Activated CD4-positive, alpha-beta T cell treated with anti-CD3 and anti-CD28 coated beads, Interleukin-2, amount 10 ng/mL, durations not matched to agents 7 days and 5 days (primary cell): ENCODE data around the gene IGFBP1. TPM values are rescaled to one million over a fixed set of nuclear protein-coding genes. Genes with fewer than 3 reads are reported as not detected.

Experiments used
- CTCF ChIA-PET: fragments of 350-600 bp; sonication (Branson Sonifier 250); formaldehyde crosslinking; loops from one replicate; lab custom pipeline; 2021; ENCODE audit warnings: antibody characterized with exemption; lab: Charles Lee
- POLR2A ChIA-PET: fragments of 350-600 bp; sonication (Branson Sonifier 250); formaldehyde crosslinking; loops from one replicate; lab custom pipeline; 2021; ENCODE audit warnings: antibody characterized with exemption; lab: Charles Lee
- DNase-seq: peaks from one replicate; pipeline ENCODE4 v3.0.0-alpha.2; 2020
- H3K27ac Mint-ChIP-seq: one replicate; pipeline ENCODE4 v1.8.0; 2021; ENCODE audit warnings: mild to moderate bottlenecking, moderate library complexity, mixed read lengths
- H3K27me3 Mint-ChIP-seq: one replicate; pipeline ENCODE4 v1.8.0; 2021; ENCODE audit warnings: mixed read lengths
- H3K36me3 Mint-ChIP-seq: one replicate; pipeline ENCODE4 v1.8.0; 2021; ENCODE audit warnings: low read depth, mixed read lengths
- H3K4me1 Mint-ChIP-seq: one replicate; pipeline ENCODE4 v1.8.0; 2021; ENCODE audit warnings: mixed read lengths
- H3K4me3 Mint-ChIP-seq: one replicate; pipeline ENCODE4 v1.8.0; 2021; ENCODE audit warnings: mild to moderate bottlenecking, moderate library complexity, mixed read lengths
- H3K9me3 Mint-ChIP-seq: one replicate; pipeline ENCODE4 v1.8.0; 2021; ENCODE audit warnings: mixed read lengths
- total RNA-seq, 2 experiments: library from RNA; stranded (reverse); gene quantifications; one replicate each; pipeline ENCODE4 v1.2.3, GENCODE V29; 2021

IGFBP1 gene
- total RNA-seq, 2 experiments from 2014 or later: not detected

DNA sequence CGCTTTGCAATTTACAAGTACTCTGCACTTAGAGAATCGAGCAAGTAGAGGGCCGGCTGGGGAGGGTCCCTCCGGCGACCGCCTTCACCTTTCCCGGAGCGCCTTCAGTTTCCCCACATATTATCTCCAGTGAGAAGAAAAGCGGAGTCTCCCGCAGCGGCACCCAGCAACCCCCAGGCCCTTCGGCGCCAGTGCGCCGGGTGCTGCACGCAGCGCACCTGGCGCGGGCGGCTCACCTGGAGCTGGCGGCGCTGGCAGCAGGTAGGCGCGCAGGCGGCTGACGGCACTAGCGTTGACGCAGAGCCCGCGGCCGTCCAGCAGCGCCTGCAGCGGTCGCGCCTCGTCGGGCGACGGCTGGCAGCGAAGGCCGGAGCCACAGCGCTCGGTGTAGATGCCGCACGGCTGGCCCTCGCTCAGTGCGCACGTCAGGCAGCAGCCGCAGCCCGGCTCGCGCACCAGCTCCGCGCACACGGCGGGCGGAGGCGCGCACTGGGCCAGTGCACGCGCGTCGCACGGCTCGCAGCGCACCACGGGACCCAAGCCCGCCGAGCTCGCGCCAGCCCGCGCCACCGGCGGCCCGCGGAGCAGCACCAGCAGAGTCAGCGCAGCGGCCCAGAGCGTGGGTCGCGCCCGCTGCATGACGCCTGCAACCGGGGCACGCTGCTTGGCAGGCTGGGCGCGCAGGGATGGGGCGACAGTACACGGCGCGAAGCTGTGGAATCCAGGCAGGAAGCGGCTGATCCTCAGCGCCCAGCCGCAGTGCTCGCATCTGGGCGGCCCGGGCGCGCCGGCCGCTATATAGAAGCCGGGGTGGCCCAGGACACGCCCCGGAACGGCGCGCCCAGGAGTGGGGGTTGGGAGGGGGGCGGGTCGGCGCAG, 32.5 kb downstream of the IGFBP1 start, which contains the start of gene IGFBP3:
IGFBP3 (minus strand) TSS at position 771 of the 879 bp plus-strand sequence; CDS start at position 639, 132 bp downstream.
- ChIA-PET CTCF (interaction anchor here (0.6 to 1.5 kb wide), 2 partner anchors 1182 to 1898 kb away, joined by 3 to 4 read pairs; no protein-coding TSS in a partner anchor), POLR2A (no interaction called here)
- peak within 1 kb of the TSS; percentile 41 for H3K27ac Mint-ChIP-seq
- H3K36me3 Mint-ChIP-seq: no peaks in the 10 kb centered on the region
- H3K27me3 Mint-ChIP-seq: peaks cover 68% of the 10 kb centered on the region
- peak within 1 kb of the TSS; percentile 59 for H3K4me3 Mint-ChIP-seq
- peaks cover 42% of the 10 kb centered on the region for H3K4me1 Mint-ChIP-seq
- no peak for DNase-seq
- H3K9me3 Mint-ChIP-seq: no peaks in the 10 kb centered on the region

DNA sequence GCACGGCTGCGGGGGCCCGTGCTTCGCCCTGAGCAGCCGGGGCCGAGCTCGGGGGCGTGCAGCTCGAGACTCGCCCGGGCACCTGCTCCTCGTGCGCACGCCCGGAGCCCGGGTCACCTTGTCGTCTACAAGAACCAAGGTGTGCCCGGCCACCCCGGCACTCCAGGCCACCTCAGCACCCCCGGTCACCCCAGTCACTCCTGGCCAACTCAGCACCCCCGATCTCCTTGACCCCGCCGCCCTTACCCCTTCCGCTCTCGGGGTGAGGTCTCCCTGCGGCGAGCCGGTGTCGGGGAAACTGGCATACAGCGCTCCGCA, 33.1 kb downstream of the IGFBP1 start:
- peak overlapping the region; percentile 26 for H3K4me3 Mint-ChIP-seq
- CTCF ChIA-PET: interaction anchor here (0.6 to 2.6 kb wide), 3 partner anchors 13 to 1898 kb away, joined by 3 to 7 read pairs (median 4); no protein-coding TSS in a partner anchor
- POLR2A ChIA-PET: no interaction called here

DNA sequence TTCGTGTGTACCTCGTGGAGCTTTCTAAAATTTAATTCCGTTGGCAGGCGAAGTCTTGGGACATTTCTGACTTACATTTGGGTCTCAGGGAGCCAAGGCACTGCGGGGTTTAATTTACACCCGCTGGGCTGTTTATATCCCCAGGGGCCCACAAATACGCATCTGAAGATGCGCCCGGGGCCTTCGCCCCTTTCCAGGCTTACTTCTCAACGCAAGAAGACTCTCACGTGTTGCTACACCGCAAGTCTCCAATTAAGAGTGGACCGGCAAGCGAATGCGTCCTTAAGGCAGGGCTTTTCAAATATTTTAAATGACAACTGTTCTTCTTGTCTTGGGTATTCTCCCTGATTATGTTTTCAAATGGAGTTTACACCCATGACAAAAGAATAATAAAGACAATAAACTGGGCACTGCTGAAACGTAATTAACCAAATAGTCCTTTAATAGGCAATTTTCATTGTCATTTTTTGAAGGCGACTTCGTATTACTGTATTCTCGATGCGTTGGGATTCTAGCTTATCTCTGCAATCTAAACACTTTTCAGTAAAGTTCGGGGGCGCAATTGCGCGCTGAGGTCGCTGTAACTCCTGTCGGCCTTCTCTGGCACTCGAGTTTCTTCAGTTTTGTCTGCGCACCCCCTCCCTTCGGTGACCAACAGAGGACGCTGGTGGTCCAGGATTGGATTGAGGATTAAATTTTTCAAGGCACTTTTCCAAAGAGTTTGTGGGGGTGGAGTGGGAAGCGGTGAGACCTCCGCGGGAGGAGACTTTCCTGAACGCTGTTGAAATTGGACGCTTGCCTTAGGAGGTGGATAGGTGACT, 33.6 kb downstream of the IGFBP1 start:
- CTCF ChIA-PET: interaction anchor here (0.6 to 2.6 kb wide), 7 partner anchors 13 to 1183 kb away, joined by 3 to 7 read pairs (median 4); no protein-coding TSS in a partner anchor
- no peaks in the 10 kb centered on the region for H3K9me3 Mint-ChIP-seq
- peak overlapping the region; percentile 80 for H3K27ac Mint-ChIP-seq
- H3K4me3 Mint-ChIP-seq: peak overlapping the region; percentile 26
- peaks cover 72% of the 10 kb centered on the region for H3K27me3 Mint-ChIP-seq
- H3K4me1 Mint-ChIP-seq: peaks cover 41% of the 10 kb centered on the region
- POLR2A ChIA-PET: no interaction called here
- no peaks in the 10 kb centered on the region for H3K36me3 Mint-ChIP-seq
- DNase-seq: no peak

More for the DNA sequence above, 33.1 kb downstream of the IGFBP1 start:
- Mint-ChIP-seq H3K27me3 (peaks cover 73% of the 10 kb centered on the region), H3K36me3 (no peaks in the 10 kb centered on the region), H3K4me1 (peaks cover 41% of the 10 kb centered on the region), H3K9me3 (no peaks in the 10 kb centered on the region), H3K27ac (no peak overlapping the region)
- no peak for DNase-seq

DNA sequence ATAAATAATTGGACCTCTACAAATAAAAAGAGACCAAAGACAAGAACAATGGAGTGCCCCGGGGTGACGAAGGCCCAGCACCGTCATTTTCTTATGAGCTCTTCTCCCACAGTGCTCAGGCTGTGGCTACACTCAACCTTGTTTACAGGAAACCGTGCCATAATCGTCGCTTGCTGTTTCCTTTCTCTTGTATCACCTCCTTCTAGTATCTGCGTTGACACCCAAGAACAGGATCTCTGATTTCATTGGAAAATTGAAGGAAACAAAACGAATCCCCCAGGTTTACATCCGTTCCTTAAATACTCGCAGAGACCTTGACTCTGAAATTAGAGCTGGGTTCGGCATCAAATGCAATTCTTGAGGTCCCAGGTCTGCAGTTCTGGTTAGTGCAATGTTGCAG, 34.5 kb downstream of the IGFBP1 start:
- Mint-ChIP-seq H3K36me3 (no peaks in the 10 kb centered on the region), H3K9me3 (no peaks in the 10 kb centered on the region), H3K4me1 (peaks cover 43% of the 10 kb centered on the region), H3K27me3 (peaks cover 78% of the 10 kb centered on the region), H3K4me3 (peak overlapping the region; percentile 26), H3K27ac (peak overlapping the region; percentile 80)
- ChIA-PET CTCF (interaction anchor here (0.5 to 2.6 kb wide), 6 partner anchors 12 to 733 kb away, joined by 3 to 7 read pairs (median 4); no protein-coding TSS in a partner anchor), POLR2A (no interaction called here)
- peak; percentile 44 for DNase-seq

DNA sequence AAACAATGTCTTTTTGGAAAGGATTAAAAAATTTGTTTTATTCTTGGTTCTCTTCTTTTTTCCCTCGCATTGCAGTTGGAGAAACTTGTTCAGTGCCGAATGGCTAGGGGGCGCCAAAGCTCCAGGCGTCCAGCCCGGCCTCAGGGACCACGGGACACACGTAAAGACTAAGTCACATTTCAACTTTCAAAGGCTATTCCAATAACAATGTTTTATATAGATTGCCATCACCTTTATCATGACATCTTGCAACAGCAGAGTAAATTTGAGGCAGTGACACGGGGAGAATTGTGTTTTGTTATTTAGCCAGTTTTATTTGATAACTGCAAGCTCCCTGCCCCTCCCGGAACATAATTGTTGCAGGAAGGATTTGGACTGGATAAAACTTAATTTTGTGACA, 35.0 kb downstream of the IGFBP1 start:
- ChIA-PET POLR2A (no interaction called here), CTCF (interaction anchor here (0.5 to 2.6 kb wide), 4 partner anchors 11 to 733 kb away, joined by 3 to 7 read pairs (median 5); no protein-coding TSS in a partner anchor)
- Mint-ChIP-seq H3K4me1 (peaks cover 41% of the 10 kb centered on the region), H3K27ac (no peak overlapping the region), H3K36me3 (no peaks in the 10 kb centered on the region), H3K27me3 (peaks cover 74% of the 10 kb centered on the region), H3K4me3 (peak overlapping the region; percentile 26), H3K9me3 (no peaks in the 10 kb centered on the region)
- DNase-seq: peak; percentile 60

DNA sequence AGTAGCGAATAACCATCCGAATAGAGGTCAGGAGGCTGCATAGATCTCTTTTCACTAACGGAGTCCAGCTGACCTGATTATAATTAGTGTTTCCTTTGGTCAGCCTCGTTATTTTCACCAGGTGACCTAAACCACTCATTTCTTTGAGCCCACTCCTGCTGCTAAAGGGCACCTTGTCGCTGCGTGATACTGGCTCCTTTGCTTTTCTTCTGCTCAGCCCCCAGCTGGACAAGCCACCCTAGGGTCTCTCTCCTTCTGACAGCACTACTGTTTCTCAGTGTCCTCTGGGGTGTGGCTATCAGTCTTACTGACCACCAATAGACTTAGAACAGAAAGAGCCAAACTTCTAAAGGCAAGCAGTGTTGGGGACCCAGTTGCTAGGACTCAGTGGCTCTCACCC, 35.5 kb downstream of the IGFBP1 start:
- Mint-ChIP-seq H3K27ac (no peak overlapping the region), H3K27me3 (peaks cover 74% of the 10 kb centered on the region), H3K36me3 (no peaks in the 10 kb centered on the region), H3K4me1 (peaks cover 38% of the 10 kb centered on the region), H3K9me3 (no peaks in the 10 kb centered on the region), H3K4me3 (no peak overlapping the region)
- ChIA-PET CTCF (interaction anchor here (1.9 to 2.6 kb wide), 2 partner anchors 11 to 14 kb away, joined by 6 to 7 read pairs; no protein-coding TSS in a partner anchor), POLR2A (no interaction called here)
- DNase-seq: no peak

DNA sequence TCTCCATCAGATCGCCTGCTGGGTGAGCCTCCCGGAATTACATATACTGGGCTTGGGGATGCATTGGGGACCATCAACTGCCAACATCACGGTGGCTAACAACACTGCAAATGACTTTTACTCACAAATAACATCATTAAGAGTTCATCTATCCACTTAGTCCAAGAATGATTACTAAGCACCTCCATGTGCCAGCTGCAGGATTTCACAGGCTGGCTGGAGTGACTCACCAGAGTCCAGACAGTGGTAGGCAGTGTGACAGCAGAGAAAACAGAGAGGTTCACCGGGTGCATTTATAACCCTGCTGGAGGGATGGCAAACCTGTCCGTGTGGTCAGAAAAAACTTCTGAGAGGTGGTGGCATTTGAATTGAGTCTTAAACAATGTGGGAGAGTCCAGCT, 36.0 kb downstream of the IGFBP1 start:
- Mint-ChIP-seq H3K9me3 (no peaks in the 10 kb centered on the region), H3K4me1 (peaks cover 33% of the 10 kb centered on the region), H3K27ac (no peak overlapping the region), H3K4me3 (no peak overlapping the region), H3K36me3 (no peaks in the 10 kb centered on the region), H3K27me3 (peaks cover 75% of the 10 kb centered on the region)
- CTCF ChIA-PET: interaction anchor here (1.9 kb wide), 1 partner anchor 14 kb away, joined by 6 read pairs; no protein-coding TSS in a partner anchor
- POLR2A ChIA-PET: no interaction called here
- DNase-seq: no peak

DNA sequence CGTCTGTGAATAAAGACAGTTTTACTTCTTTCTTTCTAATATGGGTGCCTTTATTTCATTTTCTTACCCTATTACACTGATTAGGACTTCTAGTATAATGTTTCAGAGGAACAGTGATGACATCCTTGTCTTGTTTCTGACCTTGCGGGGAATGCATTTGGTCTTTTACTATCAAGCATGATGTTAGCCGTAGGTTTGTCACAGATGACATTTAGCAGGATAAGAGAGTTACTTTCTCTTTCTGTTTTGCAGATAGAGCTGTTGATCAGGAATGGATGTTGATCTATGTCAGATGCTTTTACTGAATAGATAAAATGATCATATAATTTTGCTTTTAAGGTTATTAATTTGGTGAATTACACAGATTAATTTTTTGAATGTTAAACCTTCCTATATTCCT, 39.4 kb downstream of the IGFBP1 start:
- H3K4me1 Mint-ChIP-seq: peaks cover 9% of the 10 kb centered on the region
- ChIA-PET CTCF (no interaction called here), POLR2A (no interaction called here)
- peak overlapping the region; percentile 38 for H3K27ac Mint-ChIP-seq
- DNase-seq: no peak
- H3K9me3 Mint-ChIP-seq: no peaks in the 10 kb centered on the region
- H3K4me3 Mint-ChIP-seq: no peak overlapping the region
- peaks cover 61% of the 10 kb centered on the region for H3K27me3 Mint-ChIP-seq
- no peaks in the 10 kb centered on the region for H3K36me3 Mint-ChIP-seq

DNA sequence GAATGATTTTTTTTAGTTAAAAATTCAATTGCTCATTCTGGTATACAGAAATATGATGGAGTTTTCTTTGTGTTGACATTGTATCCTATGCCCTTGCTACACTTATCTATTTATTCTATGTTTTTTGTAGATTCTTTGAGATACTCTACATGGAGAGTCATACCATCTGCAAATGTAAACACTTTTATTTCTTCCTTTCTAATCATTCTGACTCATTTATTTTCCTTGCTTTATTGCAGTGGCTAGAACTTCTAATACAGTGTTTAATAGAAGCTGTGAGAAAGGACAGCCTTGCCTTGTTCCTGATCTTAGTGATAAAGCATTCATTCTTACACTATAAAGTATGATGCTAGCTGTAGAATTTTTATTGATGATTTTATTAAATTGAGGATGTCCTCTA, 42.7 kb downstream of the IGFBP1 start:
- Mint-ChIP-seq H3K4me1 (peaks cover 2% of the 10 kb centered on the region), H3K4me3 (no peak overlapping the region), H3K27me3 (peaks cover 47% of the 10 kb centered on the region), H3K36me3 (no peaks in the 10 kb centered on the region), H3K9me3 (no peaks in the 10 kb centered on the region), H3K27ac (no peak overlapping the region)
- CTCF ChIA-PET: no interaction called here
- DNase-seq: no peak
- POLR2A ChIA-PET: no interaction called here

DNA sequence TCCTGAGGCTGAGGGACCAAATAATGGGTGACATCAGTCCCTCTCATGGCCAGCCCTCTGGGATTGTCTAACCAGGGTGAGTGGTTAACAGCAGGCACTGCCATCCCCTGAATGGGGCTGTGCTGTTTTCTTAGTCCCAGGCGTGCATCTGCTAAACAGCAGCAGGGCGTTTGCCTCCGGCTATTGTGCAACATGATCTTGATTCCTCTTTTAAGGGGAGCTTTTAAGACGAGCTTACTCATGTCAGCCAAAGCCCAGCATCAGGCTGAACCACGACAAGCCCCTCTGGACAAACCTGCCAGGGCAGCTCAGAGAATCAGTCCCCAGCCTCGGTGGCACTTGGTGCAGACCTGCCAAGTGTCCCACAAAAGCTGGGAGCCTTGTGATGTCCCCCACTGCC, 49.0 kb downstream of the IGFBP1 start:
- DNase-seq: no peak
- peaks cover 7% of the 10 kb centered on the region for H3K9me3 Mint-ChIP-seq
- peaks cover 4% of the 10 kb centered on the region for H3K36me3 Mint-ChIP-seq
- ChIA-PET CTCF (interaction anchor here (1.2 kb wide), 1 partner anchor 14 kb away, joined by 6 read pairs; no protein-coding TSS in a partner anchor), POLR2A (no interaction called here)
- no peak overlapping the region for H3K4me3 Mint-ChIP-seq
- H3K27me3 Mint-ChIP-seq: peaks cover 14% of the 10 kb centered on the region
- H3K27ac Mint-ChIP-seq: no peak overlapping the region
- H3K4me1 Mint-ChIP-seq: peaks cover 20% of the 10 kb centered on the region

DNA sequence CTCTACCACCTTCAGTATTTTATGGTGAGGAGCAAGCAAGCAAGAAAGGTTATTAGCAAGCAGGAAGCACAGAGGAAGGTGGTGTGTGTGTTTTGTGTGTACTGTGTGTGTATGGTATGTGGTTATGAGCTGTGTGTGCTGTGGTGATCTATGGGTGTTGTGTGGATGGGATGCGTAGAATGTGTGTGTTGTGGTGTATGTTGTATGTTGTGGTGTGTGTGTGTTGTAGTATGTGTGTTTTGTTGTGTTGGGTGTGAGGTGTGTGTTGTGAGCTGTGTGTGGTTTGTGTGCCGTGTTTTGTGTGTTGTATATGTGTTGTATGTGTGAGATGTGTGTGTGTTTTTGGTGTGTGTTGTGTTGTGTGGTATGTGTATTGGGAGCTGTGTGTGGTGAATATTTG, 49.6 kb downstream of the IGFBP1 start:
- Mint-ChIP-seq H3K4me1 (peaks cover 20% of the 10 kb centered on the region), H3K9me3 (peaks cover 7% of the 10 kb centered on the region), H3K27ac (no peak overlapping the region), H3K27me3 (peaks cover 13% of the 10 kb centered on the region), H3K4me3 (no peak overlapping the region), H3K36me3 (peaks cover 4% of the 10 kb centered on the region)
- no peak for DNase-seq
- POLR2A ChIA-PET: no interaction called here
- CTCF ChIA-PET: interaction anchor here (1.2 kb wide), 1 partner anchor 15 kb away, joined by 6 read pairs; no protein-coding TSS in a partner anchor

DNA sequence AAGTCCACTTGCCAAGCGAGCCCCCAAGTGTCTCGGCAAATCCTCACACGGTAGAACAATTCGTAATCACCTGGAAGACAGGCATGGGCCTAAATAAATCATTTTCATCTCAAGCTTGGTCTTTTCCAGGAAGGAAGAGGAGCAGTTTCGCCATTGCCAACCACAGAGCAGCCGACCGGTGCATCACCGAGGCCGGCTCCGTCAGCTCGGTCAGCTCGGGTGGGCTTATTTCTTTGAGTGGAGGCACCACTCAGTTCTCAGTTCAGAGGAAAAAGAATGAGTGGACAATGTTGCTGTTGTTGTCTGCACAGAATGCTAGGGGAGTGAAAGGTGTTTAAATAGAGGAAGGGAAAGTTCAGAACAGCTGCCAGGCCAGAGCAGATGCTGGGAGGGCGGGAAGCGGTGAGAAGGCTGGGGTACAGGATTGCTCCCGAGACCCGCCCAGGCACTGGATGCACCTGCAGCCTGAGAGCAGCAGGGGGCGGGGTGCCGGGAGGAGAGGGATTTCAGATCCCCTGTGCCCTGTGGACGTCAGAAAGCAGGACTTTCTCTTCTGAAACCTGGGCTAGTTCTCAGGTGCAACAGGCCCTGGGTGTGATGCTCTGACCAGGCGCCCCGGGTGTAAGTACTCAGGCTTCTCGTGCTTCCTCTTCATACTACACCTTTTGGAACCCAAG, 50.5 kb downstream of the IGFBP1 start:
- peaks cover 20% of the 10 kb centered on the region for H3K4me1 Mint-ChIP-seq

More for the DNA sequence above, 50.5 kb downstream of the IGFBP1 start:
- ChIA-PET POLR2A (no interaction called here), CTCF (interaction anchor here (0.7 to 1.2 kb wide), 2 partner anchors 16 to 849 kb away, joined by 3 to 6 read pairs; no protein-coding TSS in a partner anchor)
- no peak for DNase-seq
- Mint-ChIP-seq H3K36me3 (peaks cover 4% of the 10 kb centered on the region), H3K27me3 (peaks cover 4% of the 10 kb centered on the region), H3K4me3 (no peak overlapping the region), H3K9me3 (peaks cover 7% of the 10 kb centered on the region), H3K27ac (no peak overlapping the region)
